Measurements from ENCODE around the gene CENPE. TPM values are rescaled to one million over a fixed set of nuclear protein-coding genes. Genes with fewer than 3 reads are reported as not detected.

The CENPE gene
- polyA plus RNA-seq, 1 donor, result 5.9 TPM

Other genes starting within 250 kb of the CENPE start
- gene SLC9B1, start 178.6 kb downstream of the CENPE start, polyA plus RNA-seq, result 1.0 TPM
- gene SLC9B2, start 121.6 kb downstream of the CENPE start, polyA plus RNA-seq, result 5.8 TPM
- 214 TPM for gene BDH2, start 98.5 kb downstream of the CENPE start, polyA plus RNA-seq